OCI-LY7 (cell line): ENCODE results near the gene DAW1. TPM values are rescaled to one million over a fixed set of nuclear protein-coding genes. Genes with fewer than 3 reads are reported as not detected.

Source experiments
- BruUV-seq: library from RNA; stranded (reverse); fragments of 400-500 nt; replicated peaks from 2 replicates; lab custom pipeline; 2021; lab: Mats Ljungman, UMichigan
- CTCF ChIA-PET: fragments of 300-600 bp; sonication (Branson Sonifier 250); formaldehyde crosslinking; loops from one replicate; lab custom pipeline; 2022; ENCODE audit warnings: antibody characterized with exemption; ENCODE audit not compliant: unreplicated experiment; lab: Charles Lee
- POLR2A ChIA-PET: fragments of 300-600 bp; sonication (Branson Sonifier 250); formaldehyde crosslinking; loops from one replicate; lab custom pipeline; 2022; ENCODE audit warnings: antibody characterized with exemption; lab: Charles Lee
- DNase-seq: peaks from one replicate; pipeline ENCODE4 v3.0.0-alpha.2; 2015; ENCODE audit warnings: low spot score
- H2AFZ ChIP-seq: fragments of 200-600 bp; sonication (generic), shearing (Covaris generic); 2 replicates; pipeline ENCODE4 v1.6.1; 2014; ENCODE audit warnings: mild to moderate bottlenecking, antibody characterized with exemption, low read length, moderate library complexity
- H3K27ac ChIP-seq: fragments of 200-600 bp; sonication (generic); 2 replicates; pipeline ENCODE4 v1.5.1; 2014; ENCODE audit warnings: mixed run types, low read depth, mild to moderate bottlenecking, moderate library complexity, low read length, inconsistent platforms; ENCODE audit not compliant: poor library complexity, severe bottlenecking
- H3K36me3 ChIP-seq: fragments of 200-600 bp; sonication (generic); 2 replicates; pipeline ENCODE4 v1.6.1; 2014; ENCODE audit warnings: mild to moderate bottlenecking, antibody characterized with exemption, low read length, moderate library complexity, mixed read lengths; ENCODE audit not compliant: insufficient read depth
- H3K4me1 ChIP-seq: fragments of 200-600 bp; sonication (generic); 2 replicates; pipeline ENCODE4 v1.5.1; 2014; ENCODE audit warnings: mild to moderate bottlenecking, low read length; ENCODE audit not compliant: insufficient read depth, poor library complexity, severe bottlenecking
- H3K4me2 ChIP-seq: fragments of 200-600 bp; sonication (generic); 2 replicates; pipeline ENCODE4 v1.6.1; 2014; ENCODE audit warnings: mild to moderate bottlenecking, low read length
- H3K4me3 ChIP-seq: fragments of 200-600 bp; sonication (generic); 2 replicates; pipeline ENCODE4 v1.5.1; 2014; ENCODE audit warnings: mild to moderate bottlenecking, low read depth, low read length; ENCODE audit not compliant: poor library complexity, severe bottlenecking
- H3K79me2 ChIP-seq: fragments of 200-600 bp; sonication (generic); 2 replicates; pipeline ENCODE4 v1.6.1; 2016; ENCODE audit warnings: low read depth, mild to moderate bottlenecking, low read length, moderate library complexity, mixed read lengths; ENCODE audit not compliant: insufficient read depth
- H3K9me2 ChIP-seq: fragments of 200-600 bp; sonication (generic); 2 replicates; pipeline ENCODE4 v1.6.1; 2016; ENCODE audit warnings: mild to moderate bottlenecking, low read length, mixed read lengths; ENCODE audit not compliant: insufficient read depth
- H3K9me3 ChIP-seq: fragments of 200-600 bp; sonication (generic); 2 replicates; pipeline ENCODE4 v1.6.1; 2014; ENCODE audit warnings: mild to moderate bottlenecking, mixed run types, low read length, mixed read lengths
- H4K20me1 ChIP-seq: fragments of 200-600 bp; sonication (generic); 2 replicates; pipeline ENCODE4 v1.6.1; 2014; ENCODE audit warnings: mild to moderate bottlenecking, antibody characterized with exemption, low read length, moderate library complexity, mixed read lengths; ENCODE audit not compliant: insufficient read depth
- EZH2phosphoT487 ChIP-seq: fragments of 200-600 bp; sonication (generic); IDR thresholded peaks from 2 replicates; pipeline ENCODE4 v1.6.1; 2018; ENCODE audit warnings: low read depth, borderline replicate concordance, mild to moderate bottlenecking, mixed run types, antibody characterized with exemption, low read length, moderate library complexity, mixed read lengths
- intact Hi-C: fragments of 100-400 bp; cut with micrococcal nuclease; formaldehyde crosslinking; loops from one replicate; pipeline ENCODE4 v1.10.0; 2022; ENCODE audit not compliant: unreplicated experiment
- total RNA-seq, 2 experiments: library from RNA; depleted of rRNA in 1 of 2; stranded (reverse); fragments of >200 nt in 1 of 2; shearing (Covaris generic) in 1 of 2; gene quantifications; 2 replicates each; pipeline ENCODE4 v1.2.3, GENCODE V29; 2014 to 2022
- TF ChIP-seq, protein P1 (sequence below): fragments of 200-600 bp; sonication (generic); conservative IDR thresholded peaks from 2 replicates; pipeline ENCODE4 v1.5.1; 2014; ENCODE audit warnings: mild to moderate bottlenecking, antibody characterized with exemption, low read length, moderate library complexity, mixed read lengths

The DAW1 gene
- total RNA-seq, 2 experiments from 2014 or later: not detected

DNA sequence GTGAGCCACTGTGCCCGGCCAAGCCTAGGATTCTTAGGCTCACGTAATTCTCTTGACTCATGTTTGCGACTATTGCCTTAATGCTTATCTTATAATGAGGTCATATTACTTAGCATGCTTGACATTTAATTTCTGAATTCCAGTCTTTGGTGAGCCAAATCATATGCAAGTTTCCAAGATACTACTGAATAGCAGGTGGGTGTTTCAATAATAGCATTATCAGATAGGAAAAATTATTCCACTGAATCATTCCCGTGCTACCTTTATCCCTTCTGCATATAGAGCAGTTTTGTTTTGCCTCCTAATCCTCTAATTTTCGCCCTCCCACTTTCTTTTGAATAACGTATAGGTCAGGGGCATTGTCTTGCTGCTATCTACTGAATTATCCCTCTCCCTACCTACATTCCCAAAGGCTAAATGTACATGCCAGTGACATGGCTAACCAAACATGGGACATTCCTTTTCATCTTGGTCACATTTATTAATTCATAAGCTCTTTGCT lies 4.9 kb downstream of the DAW1 start:
- ChIA-PET CTCF (no interaction called here), POLR2A (no interaction called here)
- Histone ChIP-seq H3K4me2 (no peak overlapping the region), H3K4me1 (no peaks in the 10 kb centered on the region), H3K27ac (no peak overlapping the region), H3K36me3 (no peaks in the 10 kb centered on the region), H4K20me1 (no peaks in the 10 kb centered on the region), H2AFZ (no peak overlapping the region), H3K9me2 (no peaks in the 10 kb centered on the region), H3K79me2 (no peaks in the 10 kb centered on the region), H3K9me3 (no peaks in the 10 kb centered on the region), H3K4me3 (no peak overlapping the region)
- BruUV-seq: no TSS peak
- TF ChIP-seq, protein P1, sequence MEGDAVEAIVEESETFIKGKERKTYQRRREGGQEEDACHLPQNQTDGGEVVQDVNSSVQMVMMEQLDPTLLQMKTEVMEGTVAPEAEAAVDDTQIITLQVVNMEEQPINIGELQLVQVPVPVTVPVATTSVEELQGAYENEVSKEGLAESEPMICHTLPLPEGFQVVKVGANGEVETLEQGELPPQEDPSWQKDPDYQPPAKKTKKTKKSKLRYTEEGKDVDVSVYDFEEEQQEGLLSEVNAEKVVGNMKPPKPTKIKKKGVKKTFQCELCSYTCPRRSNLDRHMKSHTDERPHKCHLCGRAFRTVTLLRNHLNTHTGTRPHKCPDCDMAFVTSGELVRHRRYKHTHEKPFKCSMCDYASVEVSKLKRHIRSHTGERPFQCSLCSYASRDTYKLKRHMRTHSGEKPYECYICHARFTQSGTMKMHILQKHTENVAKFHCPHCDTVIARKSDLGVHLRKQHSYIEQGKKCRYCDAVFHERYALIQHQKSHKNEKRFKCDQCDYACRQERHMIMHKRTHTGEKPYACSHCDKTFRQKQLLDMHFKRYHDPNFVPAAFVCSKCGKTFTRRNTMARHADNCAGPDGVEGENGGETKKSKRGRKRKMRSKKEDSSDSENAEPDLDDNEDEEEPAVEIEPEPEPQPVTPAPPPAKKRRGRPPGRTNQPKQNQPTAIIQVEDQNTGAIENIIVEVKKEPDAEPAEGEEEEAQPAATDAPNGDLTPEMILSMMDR: no peak
- no peak for TF ChIP-seq EZH2phosphoT487
- intact Hi-C loops: no loop called here
- DNase-seq: no peak

DNA sequence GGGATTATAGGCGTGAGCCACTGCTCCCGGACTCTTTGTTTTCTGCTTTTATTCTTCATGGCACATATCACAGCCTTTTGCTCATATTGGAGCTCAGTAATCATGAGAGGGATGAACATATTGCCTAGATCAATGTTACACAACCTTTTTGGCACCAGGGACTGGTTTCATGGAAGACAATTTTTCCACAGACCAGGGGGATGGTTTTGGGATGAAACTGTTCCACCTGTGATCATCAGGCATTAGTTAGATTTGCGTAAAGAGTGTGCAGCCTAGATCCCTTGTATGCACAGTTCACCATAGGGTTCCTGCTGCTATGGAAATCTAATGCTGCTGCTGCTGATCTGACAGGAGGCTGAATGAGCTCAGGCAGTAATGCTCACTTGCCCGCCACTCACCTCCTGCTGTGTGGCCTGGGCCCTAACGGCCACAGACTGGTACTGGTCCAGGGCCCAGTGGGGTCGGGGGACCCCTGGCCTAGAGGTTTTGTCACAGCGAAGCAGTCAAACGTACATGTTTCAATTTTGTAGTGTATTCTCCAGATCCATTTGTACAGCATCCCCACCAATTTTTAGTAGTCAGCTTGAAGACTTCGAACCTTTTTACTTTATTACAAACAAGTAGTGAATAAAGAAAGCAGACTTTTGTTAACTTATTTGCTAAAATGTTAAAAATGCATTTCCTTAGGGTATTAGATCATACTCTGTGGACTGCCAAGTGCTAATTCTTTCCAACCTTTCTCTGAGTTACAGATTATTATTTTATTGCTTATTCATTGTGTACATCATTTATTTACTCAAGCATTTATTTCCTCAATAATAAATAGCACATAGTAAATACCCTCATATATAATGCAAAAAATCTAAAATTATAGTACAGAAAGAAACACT lies 6.2 kb downstream of the DAW1 start:
- BruUV-seq: no TSS peak

DNA sequence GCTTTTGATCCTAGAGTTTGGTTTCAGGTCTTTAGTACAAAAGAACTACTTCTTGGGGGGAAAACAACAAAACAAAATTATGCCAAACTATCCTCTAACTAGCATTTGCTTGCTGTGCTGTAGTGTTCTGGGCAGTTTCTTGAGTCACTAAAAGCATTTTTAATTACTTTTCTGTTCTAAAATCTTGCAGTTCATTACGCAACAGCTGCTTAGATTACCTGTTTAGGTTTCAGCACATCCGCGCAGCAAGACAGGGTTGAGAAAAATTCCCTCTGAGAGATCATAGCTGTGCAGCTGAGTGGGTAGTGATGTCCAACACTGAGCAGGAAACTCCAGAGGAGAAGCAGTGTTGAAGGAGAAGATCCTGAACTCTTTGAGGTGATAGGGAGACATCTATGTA lies 9.0 kb downstream of the DAW1 start:
- no peaks in the 10 kb centered on the region for H3K4me1 ChIP-seq
- H3K9me2 ChIP-seq: no peaks in the 10 kb centered on the region
- ChIA-PET CTCF (interaction anchor here (1.4 kb wide), 1 partner anchor 18 kb away, joined by 4 read pairs; no protein-coding TSS in a partner anchor), POLR2A (interaction anchor here (1.0 kb wide), 1 partner anchor 17 kb away, joined by 3 read pairs; no protein-coding TSS in a partner anchor)
- no peak overlapping the region for H2AFZ ChIP-seq
- no peak overlapping the region for H3K4me3 ChIP-seq
- no peak for DNase-seq
- H3K4me2 ChIP-seq: no peak overlapping the region
- H4K20me1 ChIP-seq: no peaks in the 10 kb centered on the region
- no peaks in the 10 kb centered on the region for H3K36me3 ChIP-seq
- intact Hi-C loops: loop anchor here (10.0 kb wide), 1 partner anchor 226 kb away; no protein-coding TSS in a partner anchor
- TF ChIP-seq EZH2phosphoT487: no peak
- TF ChIP-seq, protein P1: no peak
- no TSS peak for BruUV-seq
- no peaks in the 10 kb centered on the region for H3K79me2 ChIP-seq
- H3K27ac ChIP-seq: no peak overlapping the region
- no peaks in the 10 kb centered on the region for H3K9me3 ChIP-seq

More for the DNA sequence above, 6.2 kb downstream of the DAW1 start:
- no peaks in the 10 kb centered on the region for H3K79me2 ChIP-seq
- H3K4me2 ChIP-seq: no peak overlapping the region
- CTCF ChIA-PET: no interaction called here
- no peaks in the 10 kb centered on the region for H3K4me1 ChIP-seq
- no peaks in the 10 kb centered on the region for H4K20me1 ChIP-seq
- POLR2A ChIA-PET: no interaction called here
- no peaks in the 10 kb centered on the region for H3K9me3 ChIP-seq
- no peak overlapping the region for H3K4me3 ChIP-seq
- no peak for DNase-seq
- no peaks in the 10 kb centered on the region for H3K36me3 ChIP-seq
- no peak for TF ChIP-seq EZH2phosphoT487
- H3K9me2 ChIP-seq: no peaks in the 10 kb centered on the region
- intact Hi-C loops: no loop called here
- H3K27ac ChIP-seq: no peak overlapping the region
- no peak overlapping the region for H2AFZ ChIP-seq
